HG03460 (cell line): ENCODE data around the gene SRBD1.

Experiments used
- ATAC-seq: cut with Tn5 transposase; IDR thresholded peaks from one replicate; pipeline ENCODE4 v1.9.1; 2021; ENCODE audit not compliant: unreplicated experiment

The SRBD1 gene

GRCh38 chr2:45596761-45597160, 14.3 kb downstream of the SRBD1 start:
- no peak for ATAC-seq

- no peak for ATAC-seq
Observed at GRCh38 chr2:45595721-45596435, 15.2 kb downstream of the SRBD1 start.

GRCh38 chr2:45591073-45591472, 20.0 kb downstream of the SRBD1 start:
- no peak for ATAC-seq

- ATAC-seq, result no peak
Observed at GRCh38 chr2:45588158-45588829, 22.8 kb downstream of the SRBD1 start.

GRCh38 chr2:45586600-45586999, 24.5 kb downstream of the SRBD1 start:
- ATAC-seq, result no peak

- ATAC-seq, result no peak
Observed at GRCh38 chr2:45585267-45585861, 25.7 kb downstream of the SRBD1 start.

GRCh38 chr2:45583977-45584376, 27.1 kb downstream of the SRBD1 start:
- no peak for ATAC-seq

- no peak for ATAC-seq
Observed at GRCh38 chr2:45582522-45582921, 28.5 kb downstream of the SRBD1 start.

- no peak for ATAC-seq
Observed at GRCh38 chr2:45578056-45578843, 32.8 kb downstream of the SRBD1 start.

- ATAC-seq, result no peak
Observed at GRCh38 chr2:45577441-45577840, 33.6 kb downstream of the SRBD1 start.

- no peak for ATAC-seq
Observed at GRCh38 chr2:45575881-45576280, 35.2 kb downstream of the SRBD1 start.

- ATAC-seq, result no peak
Observed at GRCh38 chr2:45572979-45573378, 38.1 kb downstream of the SRBD1 start.

- no peak for ATAC-seq
Observed at GRCh38 chr2:45571940-45572339, 39.1 kb downstream of the SRBD1 start.

- ATAC-seq, result no peak
Observed at GRCh38 chr2:45570671-45571334, 40.3 kb downstream of the SRBD1 start.

GRCh38 chr2:45568935-45569334, 42.1 kb downstream of the SRBD1 start:
- ATAC-seq, result no peak

GRCh38 chr2:45567974-45568789, 42.9 kb downstream of the SRBD1 start:
- ATAC-seq, result peak; percentile 95

- no peak for ATAC-seq
Observed at GRCh38 chr2:45567288-45567963, 43.6 kb downstream of the SRBD1 start.

GRCh38 chr2:45559436-45559835, 51.6 kb downstream of the SRBD1 start:
- no peak for ATAC-seq

- no peak for ATAC-seq
Observed at GRCh38 chr2:45554742-45555140, 56.3 kb downstream of the SRBD1 start.
